Tibial artery (tissue), 4 donors: ENCODE data around the gene ISL2.

Experiments
- DNase-seq, 2 donors: peaks; one replicate each; pipeline ENCODE4 v3.0.0-alpha.2; 2019
- H3K27ac ChIP-seq, 2 donors: fragments of 200-600 bp; sonication (generic) in 1 of 2; 1 replicate in 1 of 2; 2 replicates in 1 of 2; pipeline ENCODE4 v1.5.1; 2018 to 2019; ENCODE audit warnings: mild to moderate bottlenecking in 1 of 2
- H3K27me3 ChIP-seq, 2 donors: fragments of 200-600 bp; sonication (generic) in 1 of 2; one replicate each; pipeline versions ENCODE4 v1.5.1 to v1.6.0; 2016 to 2019
- H3K36me3 ChIP-seq, 3 donors: fragments of 200-600 bp; sonication (generic) in 2 of 3; one replicate each; pipeline ENCODE4 v1.5.1; 2016 to 2019; ENCODE audit warnings: mild to moderate bottlenecking in 2 of 3
- H3K4me1 ChIP-seq, 4 donors: fragments of 200-600 bp; sonication (generic) in 2 of 4; 1 replicate in 3 of 4; 2 replicates in 1 of 4; pipeline ENCODE4 v1.5.1; 2016 to 2019
- H3K4me3 ChIP-seq, 2 donors: fragments of 200-600 bp; sonication (generic) in 1 of 2; 1 replicate in 1 of 2; 2 replicates in 1 of 2; pipeline ENCODE4 v1.5.1; 2018 to 2019; ENCODE audit warnings: mild to moderate bottlenecking in 2 of 2
- H3K9me3 ChIP-seq, 3 donors: fragments of 200-600 bp; sonication (generic) in 1 of 3; one replicate each; pipeline ENCODE4 v1.5.1; 2016 to 2019
- CTCF ChIP-seq, 2 experiments: fragments of 200-600 bp in 1 of 2; fragments of 450-650 bp in 1 of 2; IDR thresholded peaks; one replicate each; pipeline ENCODE4 v1.5.1; 2017 to 2019; ENCODE audit warnings: antibody characterized with exemption in 2 of 2, mild to moderate bottlenecking in 1 of 2, moderate library complexity in 1 of 2
- intact Hi-C: fragments of 100-400 bp; cut with DNase I; formaldehyde crosslinking; loops from one replicate; pipeline ENCODE4 v1.15.0; 2023; ENCODE audit warnings: low total_unique reads

Gene ISL2

GRCh38 chr15:76341366-76342057 lies 4.9 kb downstream of the ISL2 start:
- Histone ChIP-seq H3K36me3 (no peaks in the 10 kb centered on the region), H3K27me3 (peaks cover 29 to 100% of the 10 kb centered on the region in 2 donors), H3K4me1 (peaks cover 3 to 68% (median 56%) of the 10 kb centered on the region in 4 donors), H3K27ac (no peak overlapping the region), H3K4me3 (peak overlapping the region in 1 of 2 donors; percentile 50), H3K9me3 (no peaks in the 10 kb centered on the region)
- DNase-seq: no peak
- intact Hi-C loops: no loop called here
- TF ChIP-seq CTCF (IDR thresholded peaks at IDR 0.05): no peak

GRCh38 chr15:76342058-76342381 lies 5.4 kb downstream of the ISL2 start:
- Histone ChIP-seq H3K27me3 (peaks cover 29 to 100% of the 10 kb centered on the region in 2 donors), H3K4me3 (no peak overlapping the region)
- intact Hi-C loops: no loop called here

GRCh38 chr15:76342382-76343201 lies 6.0 kb downstream of the ISL2 start:
- Histone ChIP-seq H3K36me3 (no peaks in the 10 kb centered on the region), H3K27me3 (peaks cover 29 to 100% of the 10 kb centered on the region in 2 donors), H3K4me3 (peak overlapping the region in 1 of 2 donors; percentile 1), H3K9me3 (no peaks in the 10 kb centered on the region), H3K4me1 (peaks cover 3 to 67% (median 59%) of the 10 kb centered on the region in 4 donors), H3K27ac (no peak overlapping the region)
- TF ChIP-seq CTCF (IDR thresholded peaks at IDR 0.05): no peak
- intact Hi-C loops: no loop called here
- no peak for DNase-seq

More at GRCh38 chr15:76342058-76342381, 5.4 kb downstream of the ISL2 start:
- no peak for DNase-seq
- H3K36me3 ChIP-seq: no peaks in the 10 kb centered on the region
- no peaks in the 10 kb centered on the region for H3K9me3 ChIP-seq
- no peak for TF ChIP-seq CTCF (IDR thresholded peaks at IDR 0.05)
- H3K4me1 ChIP-seq: peaks cover 3 to 68% (median 57%) of the 10 kb centered on the region in 4 donors
- no peak overlapping the region for H3K27ac ChIP-seq

- H3K27ac ChIP-seq: no peak overlapping the region
- no peak for DNase-seq
- no peaks in the 10 kb centered on the region for H3K9me3 ChIP-seq
- no peak for TF ChIP-seq CTCF (IDR thresholded peaks at IDR 0.05)
- H3K27me3 ChIP-seq: peaks cover 25 to 99% of the 10 kb centered on the region in 2 donors
- intact Hi-C loops: no loop called here
- no peaks in the 10 kb centered on the region for H3K36me3 ChIP-seq
- H3K4me1 ChIP-seq: peaks cover 3 to 61% (median 54%) of the 10 kb centered on the region in 4 donors
- no peak overlapping the region for H3K4me3 ChIP-seq
Observed at GRCh38 chr15:76343313-76343996, 6.9 kb downstream of the ISL2 start.

GRCh38 chr15:76344893-76345582 lies 8.5 kb downstream of the ISL2 start:
- TF ChIP-seq CTCF (IDR thresholded peaks at IDR 0.05): no peak
- no peak overlapping the region for H3K27ac ChIP-seq

More at GRCh38 chr15:76344893-76345582, 8.5 kb downstream of the ISL2 start:
- H3K27me3 ChIP-seq: peaks cover 25 to 90% of the 10 kb centered on the region in 2 donors
- no peaks in the 10 kb centered on the region for H3K9me3 ChIP-seq
- peaks cover 0 to 3% (median 0%) of the 10 kb centered on the region in 3 donors for H3K36me3 ChIP-seq
- no peak overlapping the region for H3K4me3 ChIP-seq
- H3K4me1 ChIP-seq: peaks cover 3 to 53% (median 46%) of the 10 kb centered on the region in 4 donors
- intact Hi-C loops: no loop called here
- no peak for DNase-seq
